H1 (cell line): ENCODE results near the gene TAS2R41. TPM values are rescaled to one million over a fixed set of nuclear protein-coding genes. Genes with fewer than 3 reads are reported as not detected.

Source experiments
- CTCF ChIA-PET: fragments of 300-600 bp; sonication (Branson Sonifier 250); formaldehyde crosslinking; loops from one replicate; lab custom pipeline; 2021; ENCODE audit not compliant: partially characterized antibody; lab: Charles Lee
- POLR2A ChIA-PET: fragments of 300-600 bp; sonication (Branson Sonifier 250); formaldehyde crosslinking; loops from one replicate; lab custom pipeline; 2021; ENCODE audit warnings: inconsistent platforms; ENCODE audit not compliant: partially characterized antibody; lab: Charles Lee
- DNase-seq, 2 experiments: peaks; one replicate each; pipeline versions ENCODE4 v3.0.0 to v3.0.0-alpha.2; 2010 to 2022; ENCODE audit warnings: low spot score in 2 of 2, low read depth in 1 of 2, mixed read lengths in 1 of 2
- FAIRE-seq: peaks from 2 replicates; lab custom pipeline; 2011; peaks lifted over from hg19 to GRCh38; lab: Jason Lieb, UNC
- H2AFZ ChIP-seq: 2 replicates; pipeline ENCODE4 v1.8.1; 2012; ENCODE audit warnings: low read length, inconsistent platforms
- H2AK5ac ChIP-seq: 2 replicates; pipeline ENCODE4 v1.6.1; 2013; ENCODE audit warnings: low read depth, low read length
- H2BK120ac ChIP-seq: replicated peaks from 2 replicates; pipeline ENCODE3; 2013; ENCODE audit warnings: low read depth, low read length, inconsistent platforms
- H2BK12ac ChIP-seq: 2 replicates; pipeline ENCODE4 v1.6.1; 2013; ENCODE audit warnings: low read depth, low read length
- H2BK15ac ChIP-seq: 2 replicates; pipeline ENCODE4 v1.6.1; 2013; ENCODE audit warnings: low read length
- H2BK20ac ChIP-seq: 2 replicates; pipeline ENCODE4 v1.6.1; 2013; ENCODE audit warnings: low read length
- H2BK5ac ChIP-seq: 2 replicates; pipeline ENCODE4 v1.6.1; 2013; ENCODE audit warnings: low read depth, low read length
- H3K14ac ChIP-seq: 2 replicates; pipeline ENCODE4 v1.6.1; 2013; ENCODE audit warnings: inconsistent platforms; ENCODE audit not compliant: insufficient read length
- H3K18ac ChIP-seq: 2 replicates; pipeline ENCODE4 v1.6.1; 2013; ENCODE audit warnings: low read length; ENCODE audit errors: extremely low read depth
- H3K23ac ChIP-seq: 2 replicates; pipeline ENCODE4 v1.6.1; 2013; ENCODE audit warnings: inconsistent platforms; ENCODE audit not compliant: insufficient read length
- H3K23me2 ChIP-seq: 2 replicates; pipeline ENCODE4 v1.6.1; 2013; ENCODE audit warnings: low read depth, low read length
- H3K27ac ChIP-seq: 2 replicates; pipeline ENCODE4 v1.6.1; 2011; ENCODE audit warnings: low read depth, low read length, inconsistent platforms
- H3K27me3 ChIP-seq, 4 experiments: replicated peaks in 1 of 4; 1 replicate in 1 of 4; 2 replicates in 3 of 4; pipeline versions ENCODE4 v1.6.1 to v1.8.1; 2011 to 2013; ENCODE audit warnings: low read length in 3 of 4, mild to moderate bottlenecking in 3 of 4, inconsistent platforms in 2 of 4, mixed read lengths in 2 of 4, moderate library complexity in 1 of 4; ENCODE audit not compliant: control insufficient read depth in 3 of 4, insufficient read depth in 3 of 4; ENCODE audit errors: extremely low read depth in 1 of 4
- H3K36me3 ChIP-seq, 4 experiments: 2 replicates each; pipeline versions ENCODE4 v1.6.1 to v1.8.1; 2011 to 2013; ENCODE audit warnings: mild to moderate bottlenecking in 4 of 4, low read length in 3 of 4, moderate library complexity in 2 of 4, control low read depth in 1 of 4, inconsistent platforms in 1 of 4; ENCODE audit not compliant: insufficient read depth in 4 of 4, control insufficient read depth in 2 of 4
- H3K4ac ChIP-seq: replicated peaks from 2 replicates; pipeline ENCODE3; 2013; ENCODE audit warnings: low read length, low read depth, mixed read lengths, inconsistent platforms; ENCODE audit not compliant: insufficient read length
- H3K4me1 ChIP-seq, 4 experiments: replicated peaks in 1 of 4; 1 replicate in 1 of 4; 2 replicates in 3 of 4; pipeline versions ENCODE4 v1.6.1 to v1.8.1; 2011 to 2013; ENCODE audit warnings: low read length in 3 of 4, inconsistent platforms in 2 of 4, mixed read lengths in 1 of 4; ENCODE audit not compliant: insufficient read depth in 4 of 4, control insufficient read depth in 3 of 4
- H3K4me2 ChIP-seq, 2 experiments: 2 replicates each; pipeline versions ENCODE4 v1.6.1 to v1.8.1; 2011 to 2013; ENCODE audit warnings: low read depth in 2 of 2, low read length in 2 of 2, control low read depth in 1 of 2, inconsistent platforms in 1 of 2, mild to moderate bottlenecking in 1 of 2; ENCODE audit not compliant: insufficient read depth in 1 of 2
- H3K4me3 ChIP-seq, 4 experiments: fragments of 200-600, 300-600 bp in 1 of 4; sonication (generic), shearing (Covaris generic), sonication (Bioruptor Twin) in 1 of 4; 2 replicates each; pipeline versions ENCODE4 v1.5.1 to v1.8.1; 2011 to 2016; ENCODE audit warnings: low read length in 4 of 4, low read depth in 3 of 4, control low read depth in 2 of 4, inconsistent platforms in 2 of 4, mild to moderate bottlenecking in 2 of 4, mixed read lengths in 1 of 4, moderate library complexity in 1 of 4; ENCODE audit not compliant: insufficient read depth in 2 of 4; ENCODE audit errors: extremely low read depth in 1 of 4
- H3K56ac ChIP-seq: replicated peaks from 2 replicates; pipeline ENCODE3; 2013; ENCODE audit warnings: low read depth, mild to moderate bottlenecking, mixed read lengths, low read length, inconsistent platforms; ENCODE audit not compliant: insufficient read length
- H3K79me1 ChIP-seq: 2 replicates; pipeline ENCODE4 v1.6.1; 2013; ENCODE audit warnings: low read depth, low read length, control low read depth
- H3K79me2 ChIP-seq, 2 experiments: 2 replicates each; pipeline versions ENCODE4 v1.6.1 to v1.8.1; 2012 to 2013; ENCODE audit warnings: low read length in 2 of 2, mild to moderate bottlenecking in 2 of 2, inconsistent platforms in 1 of 2; ENCODE audit not compliant: insufficient read depth in 2 of 2, control insufficient read depth in 1 of 2
- H3K9ac ChIP-seq, 4 experiments: replicated peaks in 1 of 4; 1 replicate in 1 of 4; 2 replicates in 3 of 4; pipeline versions ENCODE4 v1.6.1 to v1.8.1; 2011 to 2013; ENCODE audit warnings: low read depth in 3 of 4, low read length in 3 of 4, control low read depth in 2 of 4, mild to moderate bottlenecking in 2 of 4, moderate library complexity in 2 of 4, inconsistent platforms in 1 of 4; ENCODE audit errors: extremely low read depth in 1 of 4
- H3K9me3 ChIP-seq, 2 experiments: 2 replicates each; pipeline versions ENCODE4 v1.6.1 to v1.8.1; 2012 to 2013; ENCODE audit warnings: mild to moderate bottlenecking in 2 of 2, moderate library complexity in 2 of 2, control low read depth in 1 of 2, inconsistent platforms in 1 of 2, low read depth in 1 of 2, low read length in 1 of 2, mixed read lengths in 1 of 2; ENCODE audit not compliant: insufficient read depth in 2 of 2
- H4K20me1 ChIP-seq, 2 experiments: replicated peaks in 1 of 2; 2 replicates each; pipeline versions ENCODE3 to v1.8.1; 2011 to 2013; ENCODE audit warnings: inconsistent platforms in 2 of 2, low read length in 2 of 2, mild to moderate bottlenecking in 1 of 2; ENCODE audit not compliant: insufficient read depth in 2 of 2, control insufficient read depth in 1 of 2
- H4K5ac ChIP-seq: 2 replicates; pipeline ENCODE4 v1.6.1; 2013; ENCODE audit warnings: low read length, low read depth, mixed read lengths, inconsistent platforms; ENCODE audit not compliant: insufficient read length
- H4K8ac ChIP-seq: 2 replicates; pipeline ENCODE4 v1.8.0; 2013; ENCODE audit warnings: mild to moderate bottlenecking, moderate library complexity, low read length, inconsistent platforms; ENCODE audit not compliant: insufficient read depth; ENCODE audit errors: extremely low read depth
- H4K91ac ChIP-seq: replicated peaks from 2 replicates; pipeline ENCODE3; 2013; ENCODE audit warnings: low read length, mixed read lengths, inconsistent platforms; ENCODE audit not compliant: insufficient read length
- CBX5 ChIP-seq: fragments of 300-800, 300-1000 bp; sonication (generic); IDR thresholded peaks from 2 replicates; pipeline ENCODE4 v1.7.1; 2016; ENCODE audit warnings: antibody characterized with exemption, low read length, low read depth
- KDM1A ChIP-seq: fragments of 200-600, 300-600 bp; sonication (generic); IDR thresholded peaks from 2 replicates; pipeline ENCODE4 v1.7.1; 2016; ENCODE audit warnings: mild to moderate bottlenecking, low read length, borderline replicate concordance
- PHF8 ChIP-seq: fragments of 200-600 bp; sonication (generic); conservative IDR thresholded peaks from 2 replicates; pipeline ENCODE4 v1.7.1; 2012; ENCODE audit warnings: low read depth, mild to moderate bottlenecking, inconsistent platforms, low read length, moderate library complexity
- ZNF274 ChIP-seq: IDR thresholded peaks from 2 replicates; pipeline ENCODE4 v1.7.0; 2012; ENCODE audit warnings: low read length, borderline replicate concordance; ENCODE audit errors: extremely low read depth
- WGBS, 2 experiments: shearing (Covaris generic) in 1 of 2; methylation state at CpG; one replicate each; pipeline versions ENCODE4 v1.1.6 to v1.1.7; 2013 to 2015; ENCODE audit warnings: low lambda C conversion rate in 2 of 2, mixed read lengths in 2 of 2, inconsistent platforms in 1 of 2, low coverage in 1 of 2, missing lambda C conversion rate in 1 of 2; ENCODE audit not compliant: insufficient replicate concordance in 2 of 2, insufficient coverage in 1 of 2, insufficient read length in 1 of 2; ENCODE audit errors: extremely low coverage in 1 of 2, missing lambda C conversion rate in 1 of 2; 5-methylcytosine and 5-hydroxymethylcytosine counted together
- polyA plus RNA-seq, 7 experiments: library from polyadenylated mRNA; depleted of rRNA in 3 of 7; stranded (reverse) in 5 of 7; unstranded in 2 of 7; fragments of >200 nt in 5 of 7; fragments of 200-250 nt in 2 of 7; gene quantifications; 1 replicate in 5 of 7; 2 replicates in 1 of 7; 4 replicates in 1 of 7; pipeline versions ENCODE4 v1.2.1 to v1.2.3, GENCODE V29; 2011 to 2013; ENCODE audit warnings: missing spikeins in 2 of 7, mixed read lengths in 2 of 7
- total RNA-seq: library from RNA; stranded (reverse); fragmentation: NEBNext Ultra II Directional; extraction: Animal tissue kit (Norgen Biotek cat#: 25700); gene quantifications from 2 replicates; pipeline ENCODE4 v1.2.1, GENCODE V29; 2021

TAS2R41 gene
- total and polyA plus RNA-seq, 2 of the 8 experiments (the other 6 are each of a cell fraction or from before 2014, with no cell fraction given), result 0.12 TPM; not detected in 1

DNA sequence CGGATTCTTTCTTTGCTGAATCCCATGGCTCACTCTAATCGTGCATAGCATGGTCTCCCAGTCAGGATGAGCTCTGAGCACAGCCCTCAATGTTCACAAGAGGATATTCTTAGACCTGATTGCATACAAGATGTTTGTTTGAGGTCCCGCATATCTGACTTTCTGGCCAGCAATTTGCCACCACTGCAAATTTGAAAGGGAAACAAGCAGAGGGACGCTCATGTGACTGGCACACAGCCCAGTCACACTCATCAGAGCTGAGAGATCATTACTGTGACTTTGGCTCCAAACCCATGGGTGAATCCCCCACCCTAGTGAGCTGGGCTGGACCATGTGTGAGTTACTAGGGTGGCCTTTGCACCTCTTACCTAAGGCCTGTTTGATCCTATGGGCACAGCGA, 9.9 kb downstream of the TAS2R41 start:
- TF ChIP-seq PHF8 (no peak), ZNF274 (no peak), KDM1A (no peak), CBX5 (no peak)
- no peak overlapping the region for H4K5ac ChIP-seq
- no peaks in the 10 kb centered on the region for H3K4me1 ChIP-seq
- H3K4me3 ChIP-seq, result no peak overlapping the region
- H3K27me3 ChIP-seq, result no peaks in the 10 kb centered on the region
- 86% methylated on average over 5 of the region's 5 CpGs; no CpG with 5 or more reads in 1 of the 2 experiments for WGBS, 2 experiments
- no peak overlapping the region for H3K56ac ChIP-seq
- H2AK5ac ChIP-seq, result no peak overlapping the region; the same call in 1 of the 2 replicates
- FAIRE-seq (no peak), DNase-seq (no peak)
- no peaks in the 10 kb centered on the region for H3K36me3 ChIP-seq
- ChIA-PET POLR2A (no interaction called here), CTCF (interaction anchor here (0.9 to 1.8 kb wide), 3 partner anchors 9 to 103 kb away, joined by 3 to 4 read pairs (median 3); partner anchors contain the start of gene TAS2R41)
- H4K91ac ChIP-seq, result no peak overlapping the region
- no peaks in the 10 kb centered on the region for H3K9me3 ChIP-seq
- no peak overlapping the region for H3K18ac ChIP-seq
- H3K9ac ChIP-seq, result no peak overlapping the region
- H3K79me2 ChIP-seq, result no peaks in the 10 kb centered on the region
- H4K20me1 ChIP-seq, result no peaks in the 10 kb centered on the region
- H4K8ac ChIP-seq, result no peak overlapping the region
- no peak overlapping the region for H2AFZ ChIP-seq
- H3K23ac ChIP-seq, result no peak overlapping the region
- no peak overlapping the region for H2BK12ac ChIP-seq
- no peak overlapping the region for H3K14ac ChIP-seq
- H3K79me1 ChIP-seq, result no peaks in the 10 kb centered on the region
- no peak overlapping the region for H3K4me2 ChIP-seq
- H3K23me2 ChIP-seq, result no peaks in the 10 kb centered on the region
- H2BK120ac ChIP-seq, result no peak overlapping the region
- no peak overlapping the region for H2BK20ac ChIP-seq
- no peak overlapping the region for H3K27ac ChIP-seq
- H2BK5ac ChIP-seq, result no peak overlapping the region
- no peak overlapping the region for H3K4ac ChIP-seq
- no peak overlapping the region for H2BK15ac ChIP-seq
